Measurements from ENCODE around the gene GLT1D1.

The GLT1D1 gene

DNA sequence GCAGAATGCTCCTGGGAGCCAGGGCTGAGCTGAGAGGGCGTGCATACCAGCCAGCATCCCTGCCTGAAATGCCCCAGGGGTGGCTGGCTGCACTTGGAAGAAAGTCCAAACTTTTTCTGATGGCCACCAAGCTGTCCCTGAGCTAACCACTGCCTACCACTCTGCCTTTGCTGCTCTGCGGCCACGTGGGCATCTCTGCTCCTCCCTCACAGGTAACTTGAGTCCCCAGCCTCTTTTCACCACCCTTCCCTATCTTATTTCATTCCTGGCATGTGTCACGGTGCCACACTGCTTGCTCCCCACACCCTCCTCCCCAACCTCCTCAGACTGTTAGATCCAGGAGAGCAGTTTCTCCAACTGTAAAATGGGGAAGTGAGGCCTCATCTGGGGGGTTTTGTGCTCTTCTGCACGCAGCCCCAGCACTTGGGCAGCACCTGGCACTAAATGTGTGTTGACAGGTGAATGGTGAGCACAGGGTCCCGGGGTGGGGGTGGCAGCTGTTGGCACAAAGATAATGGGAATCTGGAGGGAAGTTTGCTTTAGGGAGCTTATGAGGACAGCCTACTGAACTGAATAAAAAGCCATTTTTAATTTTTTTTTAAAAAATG lies 113.0 kb downstream of the GLT1D1 start:
- no peak for DNase-seq (ENCODE audit: low spot score)

- no peak for DNase-seq (ENCODE audit: low spot score)
Observed at GRCh38 chr12:128968668-128969067, 115.4 kb downstream of the GLT1D1 start.

- peak; percentile 16 for DNase-seq (ENCODE audit: low spot score)
Observed at GRCh38 chr12:128969480-128970055, 116.3 kb downstream of the GLT1D1 start.

- no peak for DNase-seq (ENCODE audit: low spot score)
Observed at GRCh38 chr12:128970110-128970509, 116.8 kb downstream of the GLT1D1 start.

DNA sequence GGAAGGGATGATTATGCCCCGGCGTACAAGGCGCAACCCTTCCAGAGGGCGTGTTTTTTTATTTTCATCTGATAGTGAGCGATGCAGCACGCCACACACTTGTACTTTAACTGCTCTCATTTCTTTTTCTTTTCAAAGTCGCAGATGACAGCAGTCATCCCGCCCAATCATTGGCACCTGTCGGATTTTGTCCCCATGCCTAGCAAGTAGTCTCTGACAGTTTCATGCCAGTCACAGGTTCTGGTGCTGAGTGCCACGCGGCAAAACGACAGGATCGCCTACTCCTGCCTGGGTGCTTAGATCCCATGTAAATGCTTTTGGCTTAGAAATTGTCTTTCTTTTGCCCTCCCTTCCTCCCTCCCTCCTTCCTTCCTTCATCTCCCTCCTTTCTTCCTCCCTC lies 117.7 kb downstream of the GLT1D1 start:
- DNase-seq (ENCODE audit: low spot score), result no peak

DNA sequence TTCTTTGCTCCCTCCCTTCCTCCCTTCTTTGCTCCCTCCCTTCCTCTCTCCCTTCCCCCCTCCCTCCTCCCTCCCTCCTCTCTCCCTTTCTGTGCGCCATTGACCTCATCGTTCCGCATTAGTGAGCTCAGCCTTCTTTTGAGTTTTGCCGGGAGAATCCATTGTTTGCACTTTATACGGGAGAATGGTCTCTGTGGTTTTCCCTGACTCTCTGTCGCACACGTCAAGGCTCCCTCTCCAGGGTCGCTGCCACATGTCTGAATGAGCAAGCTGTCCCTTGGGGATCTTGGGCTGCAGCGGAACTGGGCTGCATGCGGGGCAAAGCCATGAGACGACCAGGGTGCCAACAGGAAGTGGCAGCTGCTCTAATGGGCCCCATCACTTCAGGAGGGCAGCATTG lies 118.5 kb downstream of the GLT1D1 start:
- DNase-seq (ENCODE audit: low spot score), result no peak

DNA sequence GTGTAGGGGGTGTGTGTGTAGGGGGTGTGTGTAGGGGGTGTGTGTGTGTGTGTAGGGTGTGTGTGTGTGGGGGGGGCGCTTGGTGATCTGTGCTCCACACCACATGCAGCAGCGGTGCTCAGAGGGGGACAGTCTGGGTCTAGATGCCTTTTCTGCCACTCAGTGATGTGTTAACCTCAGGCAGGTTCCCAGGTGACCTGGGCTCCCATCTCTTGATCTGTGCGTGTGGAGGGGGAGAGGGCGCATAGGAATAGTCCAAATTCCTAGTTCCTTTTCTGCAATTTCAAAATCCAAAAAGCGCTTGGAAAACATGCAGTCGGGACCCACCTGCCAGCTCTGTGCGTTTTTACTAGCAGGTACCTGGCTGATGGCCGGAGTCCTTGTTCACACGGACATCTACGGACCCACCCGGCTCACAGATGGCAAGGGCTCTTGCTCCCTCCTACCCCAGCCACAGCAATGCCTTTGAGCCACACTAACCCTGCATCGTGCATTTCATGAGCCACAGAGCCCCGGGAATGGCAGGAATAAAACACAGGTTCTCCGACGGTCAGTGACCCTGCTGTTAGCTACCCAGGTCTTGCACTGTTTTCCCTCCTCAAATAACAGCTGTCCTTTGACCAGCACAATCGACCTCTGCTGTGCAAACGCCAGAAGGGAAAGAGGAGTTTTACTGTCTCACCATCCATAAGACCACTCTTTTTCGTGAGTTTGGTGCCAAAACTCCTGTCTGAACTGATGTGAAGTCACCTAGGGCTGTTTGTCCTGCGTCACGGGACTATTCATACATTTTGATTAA lies 120.8 kb downstream of the GLT1D1 start:
- DNase-seq (ENCODE audit: low spot score), result no peak

GRCh38 chr12:128974881-128975280 lies 121.6 kb downstream of the GLT1D1 start:
- no peak for DNase-seq (ENCODE audit: low spot score)

GRCh38 chr12:128976120-128976738 lies 123.0 kb downstream of the GLT1D1 start:
- DNase-seq (ENCODE audit: low spot score), result no peak

DNA sequence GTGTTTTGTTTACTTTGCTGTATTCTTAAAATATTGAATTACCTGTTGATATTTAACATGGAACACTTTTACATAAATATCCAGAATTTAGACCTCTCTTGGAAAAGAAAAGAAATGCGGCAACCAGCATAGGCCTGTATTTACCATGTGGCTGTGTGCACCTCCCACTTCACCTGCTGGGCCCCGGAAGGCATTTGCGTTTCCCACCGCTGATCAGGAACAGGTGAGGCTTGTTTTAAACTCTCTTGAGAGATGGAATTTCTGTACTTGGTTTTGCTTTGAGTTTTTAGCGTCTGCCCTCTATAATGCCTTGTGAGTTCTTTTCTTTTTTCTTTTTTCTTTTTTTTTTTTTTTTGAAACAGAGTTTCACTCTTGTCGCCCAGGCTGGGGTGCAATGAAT lies 124.2 kb downstream of the GLT1D1 start:
- DNase-seq (ENCODE audit: low spot score), result no peak

- no peak for DNase-seq (ENCODE audit: low spot score)
Observed at GRCh38 chr12:128978067-128978466, 124.8 kb downstream of the GLT1D1 start.

DNA sequence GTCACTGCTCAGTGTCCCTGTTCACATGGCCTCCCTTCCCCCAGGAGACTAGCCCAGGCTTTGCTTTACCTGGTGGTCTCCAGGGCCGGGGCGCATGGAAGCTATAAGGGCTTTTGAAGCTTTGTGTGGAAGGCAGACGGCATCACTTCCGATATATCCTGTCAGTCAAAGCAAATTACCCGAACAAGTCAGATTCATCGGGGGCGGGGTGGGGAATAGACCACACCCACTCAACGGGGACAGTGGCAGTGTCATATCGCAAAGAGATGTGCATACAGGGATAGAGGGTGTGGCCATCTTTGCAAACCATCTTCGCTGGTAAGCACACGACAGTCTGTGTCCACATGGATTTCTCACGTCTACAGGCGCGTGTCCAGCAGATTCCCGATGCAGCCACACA lies 127.3 kb downstream of the GLT1D1 start:
- DNase-seq (ENCODE audit: low spot score), result no peak

- DNase-seq (ENCODE audit: low spot score), result no peak
Observed at GRCh38 chr12:128981971-128982533, 128.8 kb downstream of the GLT1D1 start.

DNA sequence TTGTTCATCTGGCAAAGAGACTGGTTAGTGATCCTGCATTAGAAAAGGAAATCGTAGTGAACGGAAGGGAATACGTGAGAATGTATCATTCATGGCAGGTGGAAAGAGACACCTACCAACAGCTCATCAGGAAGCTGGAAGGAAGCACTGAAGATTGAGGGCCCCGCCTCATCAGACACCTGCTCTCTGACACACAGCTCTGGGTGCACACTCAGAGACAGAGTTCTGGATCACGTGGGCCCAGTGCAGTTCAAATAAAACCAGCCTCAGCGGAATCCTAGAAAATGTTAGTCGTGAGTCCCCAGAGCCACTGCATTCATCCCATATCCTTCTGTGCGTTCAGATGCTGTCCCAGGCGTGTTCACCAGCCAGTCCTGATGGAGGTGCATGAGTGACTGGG lies 129.7 kb downstream of the GLT1D1 start:
- DNase-seq (ENCODE audit: low spot score), result no peak

DNA sequence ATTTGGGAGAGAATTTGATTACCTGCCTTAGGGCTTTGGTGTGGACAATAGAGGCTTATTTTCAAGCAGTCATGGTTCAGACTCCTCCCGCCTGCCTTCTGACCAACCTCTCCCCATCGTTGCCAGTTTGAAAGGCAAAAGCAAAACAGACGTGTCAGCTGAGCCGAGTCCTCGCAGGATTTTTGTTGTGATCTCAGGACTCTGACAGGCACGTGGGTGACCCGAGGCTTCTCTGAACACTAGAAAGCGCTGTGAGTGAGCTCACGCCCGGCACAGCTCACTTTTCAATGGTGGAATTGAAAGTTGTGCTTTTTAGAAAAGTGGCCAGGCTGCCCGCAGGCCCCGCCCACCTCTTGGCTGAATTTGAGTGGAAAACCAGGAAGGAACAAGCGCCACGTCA lies 130.1 kb downstream of the GLT1D1 start:
- no peak for DNase-seq (ENCODE audit: low spot score)

DNA sequence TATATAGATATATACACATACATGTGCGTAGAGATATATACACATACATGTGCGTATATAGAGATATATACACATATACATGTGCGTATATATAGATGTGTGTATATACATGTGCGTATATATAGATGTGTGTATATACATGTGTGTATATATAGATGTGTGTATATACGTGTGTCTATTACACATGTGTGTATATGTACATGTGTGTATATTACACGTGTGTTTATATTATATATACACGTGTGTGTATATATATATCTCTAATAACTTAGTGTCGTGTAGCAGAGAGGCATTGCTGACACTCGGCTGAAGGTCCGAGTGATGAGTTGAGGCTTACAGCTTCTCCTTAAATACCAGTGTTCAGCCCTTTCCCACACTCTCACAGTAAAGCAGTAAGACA lies 133.7 kb downstream of the GLT1D1 start:
- DNase-seq (ENCODE audit: low spot score), result no peak

- no peak for DNase-seq (ENCODE audit: low spot score)
Observed at GRCh38 chr12:128989287-128989686, 136.0 kb downstream of the GLT1D1 start.

- no peak for DNase-seq (ENCODE audit: low spot score)
Observed at GRCh38 chr12:128991716-128992115, 138.4 kb downstream of the GLT1D1 start.

GRCh38 chr12:128992116-128992515 lies 138.8 kb downstream of the GLT1D1 start:
- no peak for DNase-seq (ENCODE audit: low spot score)

DNA sequence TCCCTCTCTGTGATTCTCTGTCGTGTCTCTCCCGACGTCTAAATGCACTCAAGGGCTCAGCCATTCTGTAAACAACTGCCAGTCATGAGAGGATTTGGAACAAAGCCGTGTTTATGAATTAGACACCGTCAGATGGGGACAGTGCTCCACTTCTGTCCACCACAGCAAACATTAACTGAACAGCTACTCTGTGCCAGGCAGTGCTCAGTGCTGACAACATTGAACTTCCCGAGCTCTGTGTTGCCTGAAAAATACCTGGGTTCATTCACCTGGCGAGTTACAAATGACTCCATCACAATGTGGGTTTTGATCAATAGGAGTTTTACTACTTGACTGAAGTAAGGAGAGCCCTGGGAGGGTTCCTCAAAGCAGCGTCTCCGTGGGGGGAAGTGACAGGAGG lies 139.3 kb downstream of the GLT1D1 start:
- no peak for DNase-seq (ENCODE audit: low spot score)

GRCh38 chr12:128994856-128995255 lies 141.6 kb downstream of the GLT1D1 start:
- no peak for DNase-seq (ENCODE audit: low spot score)

DNA sequence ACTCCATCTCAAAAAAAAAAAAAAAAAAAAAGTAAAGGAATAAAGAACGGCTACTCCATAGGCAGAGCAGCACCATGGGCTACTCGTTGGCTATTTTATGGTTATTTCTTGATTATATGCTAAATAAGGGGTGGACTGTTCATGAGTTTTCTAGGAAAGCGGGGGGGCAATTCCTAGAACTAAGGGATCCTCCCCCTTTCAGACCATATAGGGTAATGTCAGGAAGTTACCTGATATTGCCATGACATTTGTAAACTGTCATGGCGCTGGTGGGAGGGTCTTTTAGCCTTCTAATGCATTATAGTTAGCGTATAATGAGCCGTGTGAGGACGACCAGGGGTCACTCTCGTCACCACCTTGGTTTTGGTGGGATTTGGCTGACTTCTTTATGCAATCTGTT lies 142.3 kb downstream of the GLT1D1 start:
- DNase-seq (ENCODE audit: low spot score), result no peak

GRCh38 chr12:129001826-129002225 lies 148.5 kb downstream of the GLT1D1 start:
- DNase-seq (ENCODE audit: low spot score), result no peak
